ENCODE data around the gene GJA3. TPM values are rescaled to one million over a fixed set of nuclear protein-coding genes. Genes with fewer than 3 reads are reported as not detected.

Gene GJA3
- total and polyA plus RNA-seq, 2 experiments from 2014 or later, result 0.16 to 0.23 TPM

DNA sequence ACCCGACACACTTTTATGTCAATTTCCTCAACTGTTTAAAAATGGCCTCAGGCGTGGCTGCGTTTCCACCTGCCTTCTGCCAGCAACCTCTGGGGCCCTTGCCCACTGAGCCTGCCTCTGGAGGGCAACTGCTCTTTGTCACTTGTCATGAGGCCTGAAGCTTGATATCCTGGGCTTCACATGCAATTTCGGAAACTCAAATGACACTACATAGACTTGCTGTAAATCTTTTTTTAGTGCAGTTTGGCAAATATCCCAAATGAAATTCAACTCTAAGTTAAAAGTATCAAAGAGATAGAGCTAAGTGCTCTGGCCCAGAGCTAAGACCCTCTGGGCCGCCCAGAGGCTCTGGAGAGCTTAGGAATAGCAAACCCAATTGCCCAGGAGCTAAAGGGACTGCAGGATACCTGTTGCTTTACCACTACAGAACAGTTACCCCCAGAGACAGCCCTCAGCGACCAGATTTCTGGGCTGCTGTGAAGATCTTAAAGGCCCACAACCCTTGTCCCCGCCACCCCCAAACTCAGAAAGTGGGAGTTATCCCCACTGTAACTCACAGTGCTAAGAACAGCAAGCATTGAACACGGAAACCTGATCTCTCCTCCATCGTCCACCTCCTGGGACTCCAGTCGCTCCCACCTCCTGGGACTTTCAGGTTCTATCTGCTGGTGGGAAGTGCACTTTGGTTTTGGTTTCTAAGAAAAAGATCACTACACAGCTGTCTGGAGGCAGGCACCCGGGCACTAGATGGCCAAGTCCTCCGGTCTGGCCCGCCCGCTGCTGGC lies 19.4 kb downstream of the GJA3 start:
- Histone ChIP-seq H4K20me1 (ENCODE audit: insufficient read depth, poor library complexity, severe bottlenecking) (no peaks in the 10 kb centered on the region), H3K4me3 (no peak overlapping the region), H2AFZ (no peak overlapping the region), H3K4me1 (ENCODE audit: insufficient read depth) (peaks cover 12% of the 10 kb centered on the region), H3K79me2 (no peaks in the 10 kb centered on the region), H3K4me2 (no peak overlapping the region), H3K9me2 (replicated peaks; ENCODE audit: insufficient read depth) (no peaks in the 10 kb centered on the region), H3K36me3 (replicated peaks; ENCODE audit: insufficient read depth, low read depth) (no peaks in the 10 kb centered on the region), H3K9me3 (ENCODE audit: low read depth) (no peaks in the 10 kb centered on the region), H3K27me3 (peaks cover 18% of the 10 kb centered on the region), H3K27ac (no peak overlapping the region)
- WGBS (ENCODE audit: low lambda C conversion rate, missing lambda C conversion rate), result 64% methylated on average over 14 of the region's 14 CpGs
- no peak for DNase-seq (ENCODE audit: low spot score)
- TF ChIP-seq, protein P1, sequence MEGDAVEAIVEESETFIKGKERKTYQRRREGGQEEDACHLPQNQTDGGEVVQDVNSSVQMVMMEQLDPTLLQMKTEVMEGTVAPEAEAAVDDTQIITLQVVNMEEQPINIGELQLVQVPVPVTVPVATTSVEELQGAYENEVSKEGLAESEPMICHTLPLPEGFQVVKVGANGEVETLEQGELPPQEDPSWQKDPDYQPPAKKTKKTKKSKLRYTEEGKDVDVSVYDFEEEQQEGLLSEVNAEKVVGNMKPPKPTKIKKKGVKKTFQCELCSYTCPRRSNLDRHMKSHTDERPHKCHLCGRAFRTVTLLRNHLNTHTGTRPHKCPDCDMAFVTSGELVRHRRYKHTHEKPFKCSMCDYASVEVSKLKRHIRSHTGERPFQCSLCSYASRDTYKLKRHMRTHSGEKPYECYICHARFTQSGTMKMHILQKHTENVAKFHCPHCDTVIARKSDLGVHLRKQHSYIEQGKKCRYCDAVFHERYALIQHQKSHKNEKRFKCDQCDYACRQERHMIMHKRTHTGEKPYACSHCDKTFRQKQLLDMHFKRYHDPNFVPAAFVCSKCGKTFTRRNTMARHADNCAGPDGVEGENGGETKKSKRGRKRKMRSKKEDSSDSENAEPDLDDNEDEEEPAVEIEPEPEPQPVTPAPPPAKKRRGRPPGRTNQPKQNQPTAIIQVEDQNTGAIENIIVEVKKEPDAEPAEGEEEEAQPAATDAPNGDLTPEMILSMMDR (IDR thresholded peaks at IDR 0.05; ENCODE audit: poor library complexity), result no peak
- no peak for TF ChIP-seq EZH2phosphoT487 (IDR thresholded peaks at IDR 0.05; ENCODE audit: low read depth, severe bottlenecking, unreplicated experiment)
- no peak for TF ChIP-seq EZH2 (IDR thresholded peaks at IDR 0.05; ENCODE audit: borderline replicate concordance)

DNA sequence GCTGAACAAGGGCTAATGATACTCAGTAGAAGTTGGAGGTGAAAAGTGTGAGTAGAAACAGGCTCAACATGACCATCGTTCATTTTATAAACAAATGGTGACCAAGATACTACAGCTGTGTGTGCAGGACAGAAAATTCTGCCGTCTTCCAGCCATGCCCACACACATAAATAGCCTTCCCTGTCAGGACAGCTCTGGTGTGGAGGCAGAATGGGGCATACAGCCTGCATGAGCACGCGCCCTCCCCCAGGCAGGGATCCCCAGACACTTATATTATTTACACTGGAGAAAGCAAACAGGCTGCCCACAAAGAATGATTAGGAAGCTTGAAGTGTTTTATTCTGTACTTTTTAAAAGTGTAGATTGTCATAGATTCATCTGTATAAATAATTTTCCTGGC lies 20.4 kb downstream of the GJA3 start:
- H3K36me3 ChIP-seq (replicated peaks; ENCODE audit: insufficient read depth, low read depth), result no peaks in the 10 kb centered on the region
- no peak for DNase-seq (ENCODE audit: low spot score)
- H3K9me3 ChIP-seq (ENCODE audit: low read depth), result no peaks in the 10 kb centered on the region
- TF ChIP-seq, protein P1 (IDR thresholded peaks at IDR 0.05; ENCODE audit: poor library complexity), result no peak
- TF ChIP-seq EZH2phosphoT487 (IDR thresholded peaks at IDR 0.05; ENCODE audit: low read depth, severe bottlenecking, unreplicated experiment), result no peak
- no peak overlapping the region for H3K27ac ChIP-seq
- no peak overlapping the region for H3K4me3 ChIP-seq
- no peaks in the 10 kb centered on the region for H3K79me2 ChIP-seq
- peaks cover 13% of the 10 kb centered on the region for H3K4me1 ChIP-seq (ENCODE audit: insufficient read depth)
- H3K27me3 ChIP-seq, result peaks cover 20% of the 10 kb centered on the region
- 52% methylated on average over 4 of the region's 4 CpGs for WGBS (ENCODE audit: low lambda C conversion rate, missing lambda C conversion rate)
- H4K20me1 ChIP-seq (ENCODE audit: insufficient read depth, poor library complexity, severe bottlenecking), result no peaks in the 10 kb centered on the region
- no peaks in the 10 kb centered on the region for H3K9me2 ChIP-seq (replicated peaks; ENCODE audit: insufficient read depth)
- no peak overlapping the region for H3K4me2 ChIP-seq
- no peak overlapping the region for H2AFZ ChIP-seq

DNA sequence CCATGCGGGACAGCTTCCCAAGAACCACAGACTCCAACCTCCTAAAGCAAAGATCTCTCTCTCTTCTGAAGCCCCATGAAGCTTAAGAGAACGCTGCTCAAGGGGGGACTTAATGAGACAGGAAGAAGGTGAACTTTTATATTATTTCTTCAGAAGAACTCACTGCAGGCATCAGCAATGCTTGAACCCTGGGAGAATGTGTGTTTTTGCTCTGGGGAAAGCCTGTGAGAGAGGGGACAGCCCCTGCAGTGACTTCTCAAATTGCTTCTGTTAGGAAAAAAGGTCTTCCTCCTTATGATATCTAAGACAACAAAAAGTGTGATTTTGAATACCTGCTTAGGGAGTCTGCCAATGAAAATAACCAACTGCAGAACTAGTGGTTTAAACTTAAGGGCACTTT lies 23.0 kb downstream of the GJA3 start:
- WGBS (ENCODE audit: low lambda C conversion rate, missing lambda C conversion rate), result 87% methylated on average over 2 of the region's 2 CpGs
- no peak for TF ChIP-seq EZH2phosphoT487 (IDR thresholded peaks at IDR 0.05; ENCODE audit: low read depth, severe bottlenecking, unreplicated experiment)
- TF ChIP-seq, protein P1 (IDR thresholded peaks at IDR 0.05; ENCODE audit: poor library complexity), result no peak
- TF ChIP-seq EZH2 (IDR thresholded peaks at IDR 0.05; ENCODE audit: borderline replicate concordance), result no peak
- DNase-seq (ENCODE audit: low spot score), result no peak
- no peak overlapping the region for H3K27ac ChIP-seq
- no peaks in the 10 kb centered on the region for H4K20me1 ChIP-seq (ENCODE audit: insufficient read depth, poor library complexity, severe bottlenecking)
- H3K9me2 ChIP-seq (replicated peaks; ENCODE audit: insufficient read depth), result no peaks in the 10 kb centered on the region
- no peak overlapping the region for H3K4me3 ChIP-seq
- peaks cover 15% of the 10 kb centered on the region for H3K27me3 ChIP-seq
- H3K4me2 ChIP-seq, result no peak overlapping the region
- no peak overlapping the region for H2AFZ ChIP-seq
- H3K4me1 ChIP-seq (ENCODE audit: insufficient read depth), result peaks cover 13% of the 10 kb centered on the region
- no peaks in the 10 kb centered on the region for H3K79me2 ChIP-seq
- no peaks in the 10 kb centered on the region for H3K9me3 ChIP-seq (ENCODE audit: low read depth)
- H3K36me3 ChIP-seq (replicated peaks; ENCODE audit: insufficient read depth, low read depth), result no peaks in the 10 kb centered on the region

Data from hepatocyte (in vitro differentiated cells).